MM.1S (cell line): Measurements from ENCODE around the gene AGBL1.

ENCODE experiments used
- DNase-seq: peaks from one replicate; pipeline ENCODE4 v3.0.0-alpha.2; 2015
- H2AFZ ChIP-seq: fragments of 300-600 bp; sonication (generic); 2 replicates; pipeline ENCODE4 v1.6.0; 2016; ENCODE audit warnings: antibody characterized with exemption, low read length
- H3F3A ChIP-seq: fragments of 300-600 bp; sonication (generic); 2 replicates; pipeline ENCODE4 v1.6.1; 2016; ENCODE audit warnings: mild to moderate bottlenecking, antibody characterized with exemption, low read length, moderate library complexity, mixed read lengths; ENCODE audit not compliant: insufficient read depth
- H3K27ac ChIP-seq: fragments of 300-600 bp; sonication (generic); 2 replicates; pipeline ENCODE4 v1.5.1; 2016; ENCODE audit warnings: mild to moderate bottlenecking, low read length
- H3K27me3 ChIP-seq: fragments of 300-600 bp; sonication (generic); replicated peaks from 2 replicates; pipeline ENCODE4 v1.6.0; 2016; ENCODE audit warnings: low read length; ENCODE audit not compliant: insufficient read depth
- H3K36me3 ChIP-seq: fragments of 300-600 bp; sonication (generic); replicated peaks from 2 replicates; pipeline ENCODE4 v1.6.1; 2016; ENCODE audit warnings: mild to moderate bottlenecking, low read length, mixed read lengths; ENCODE audit not compliant: insufficient read depth
- H3K4me1 ChIP-seq: fragments of 300-600 bp; sonication (generic); 2 replicates; pipeline ENCODE4 v1.6.1; 2016; ENCODE audit warnings: low read length, mixed read lengths
- H3K4me2 ChIP-seq: fragments of 300-600 bp; sonication (generic); 2 replicates; pipeline ENCODE4 v1.6.0; 2016; ENCODE audit warnings: low read depth, low read length
- H3K4me3 ChIP-seq: fragments of 300-600 bp; sonication (generic); 2 replicates; pipeline ENCODE4 v1.5.1; 2016; ENCODE audit warnings: low read length, mixed read lengths
- H3K79me2 ChIP-seq: fragments of 300-600 bp; sonication (generic); 2 replicates; pipeline ENCODE4 v1.6.1; 2016; ENCODE audit warnings: mixed run types, low read length, mixed read lengths
- H3K9ac ChIP-seq: fragments of 300-600 bp; sonication (generic); 2 replicates; pipeline ENCODE4 v1.6.1; 2016; ENCODE audit warnings: low read length, mixed read lengths
- H3K9me2 ChIP-seq: fragments of 300-600 bp; sonication (generic); replicated peaks from 2 replicates; pipeline ENCODE4 v1.6.1; 2016; ENCODE audit warnings: mild to moderate bottlenecking, low read length, mixed read lengths; ENCODE audit not compliant: insufficient read depth
- H3K9me3 ChIP-seq: fragments of 300-600 bp; sonication (generic); replicated peaks from 2 replicates; pipeline ENCODE4 v1.6.1; 2016; ENCODE audit warnings: mild to moderate bottlenecking, low read length, mixed read lengths; ENCODE audit not compliant: insufficient read depth
- H4K20me1 ChIP-seq: fragments of 300-600 bp; sonication (generic); 2 replicates; pipeline ENCODE4 v1.6.1; 2016; ENCODE audit warnings: mild to moderate bottlenecking, low read length, moderate library complexity, mixed read lengths; ENCODE audit not compliant: insufficient read depth
- EZH2 ChIP-seq: fragments of 300-600 bp; sonication (generic); optimal IDR thresholded peaks from 2 replicates; pipeline ENCODE3; 2017; ENCODE audit warnings: low read depth, mild to moderate bottlenecking, antibody characterized with exemption, low read length, mixed read lengths
- EZH2phosphoT487 ChIP-seq: fragments of 300-600 bp; sonication (generic); IDR thresholded peaks from 2 replicates; pipeline ENCODE4 v1.6.1; 2018; ENCODE audit warnings: antibody characterized with exemption, low read length
- TF ChIP-seq, protein P1 (sequence below): fragments of 300-600 bp; sonication (generic); IDR thresholded peaks from 2 replicates; pipeline ENCODE4 v1.5.1; 2016; ENCODE audit warnings: antibody characterized with exemption, low read length, mixed read lengths

AGBL1 gene

DNA sequence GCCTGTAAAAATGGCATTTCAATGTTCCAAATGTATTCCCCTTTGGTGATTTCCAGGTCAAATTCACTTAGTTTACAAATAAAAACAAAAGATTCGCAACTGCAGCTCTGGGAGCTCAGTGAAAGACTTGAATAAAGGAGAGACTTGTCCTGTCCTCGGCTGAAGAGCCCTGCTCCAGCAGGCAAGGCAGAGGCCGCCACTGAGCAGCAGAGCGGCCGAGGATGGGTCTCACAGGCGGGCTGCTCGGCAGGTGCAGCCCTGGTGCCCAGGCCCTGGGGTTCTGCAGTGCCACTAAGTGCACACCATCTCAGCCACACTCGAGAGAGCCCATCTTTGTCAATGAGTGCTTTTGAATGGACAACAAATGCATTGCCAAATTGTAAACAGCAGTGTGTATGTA is 856.2 kb downstream of the AGBL1 start:
- TF ChIP-seq EZH2phosphoT487: no peak
- no peak for TF ChIP-seq EZH2
- TF ChIP-seq, protein P1, sequence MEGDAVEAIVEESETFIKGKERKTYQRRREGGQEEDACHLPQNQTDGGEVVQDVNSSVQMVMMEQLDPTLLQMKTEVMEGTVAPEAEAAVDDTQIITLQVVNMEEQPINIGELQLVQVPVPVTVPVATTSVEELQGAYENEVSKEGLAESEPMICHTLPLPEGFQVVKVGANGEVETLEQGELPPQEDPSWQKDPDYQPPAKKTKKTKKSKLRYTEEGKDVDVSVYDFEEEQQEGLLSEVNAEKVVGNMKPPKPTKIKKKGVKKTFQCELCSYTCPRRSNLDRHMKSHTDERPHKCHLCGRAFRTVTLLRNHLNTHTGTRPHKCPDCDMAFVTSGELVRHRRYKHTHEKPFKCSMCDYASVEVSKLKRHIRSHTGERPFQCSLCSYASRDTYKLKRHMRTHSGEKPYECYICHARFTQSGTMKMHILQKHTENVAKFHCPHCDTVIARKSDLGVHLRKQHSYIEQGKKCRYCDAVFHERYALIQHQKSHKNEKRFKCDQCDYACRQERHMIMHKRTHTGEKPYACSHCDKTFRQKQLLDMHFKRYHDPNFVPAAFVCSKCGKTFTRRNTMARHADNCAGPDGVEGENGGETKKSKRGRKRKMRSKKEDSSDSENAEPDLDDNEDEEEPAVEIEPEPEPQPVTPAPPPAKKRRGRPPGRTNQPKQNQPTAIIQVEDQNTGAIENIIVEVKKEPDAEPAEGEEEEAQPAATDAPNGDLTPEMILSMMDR: no peak
- Histone ChIP-seq H3K79me2 (no peaks in the 10 kb centered on the region), H3K4me2 (no peak overlapping the region), H3K36me3 (no peaks in the 10 kb centered on the region), H3K27ac (no peak overlapping the region), H3K9me3 (no peaks in the 10 kb centered on the region), H4K20me1 (no peaks in the 10 kb centered on the region), H3K9ac (no peak overlapping the region), H3K4me1 (no peaks in the 10 kb centered on the region), H3K4me3 (no peak overlapping the region), H2AFZ (no peak overlapping the region), H3K9me2 (no peaks in the 10 kb centered on the region), H3K27me3 (no peaks in the 10 kb centered on the region), H3F3A (no peaks in the 10 kb centered on the region)
- no peak for DNase-seq

DNA sequence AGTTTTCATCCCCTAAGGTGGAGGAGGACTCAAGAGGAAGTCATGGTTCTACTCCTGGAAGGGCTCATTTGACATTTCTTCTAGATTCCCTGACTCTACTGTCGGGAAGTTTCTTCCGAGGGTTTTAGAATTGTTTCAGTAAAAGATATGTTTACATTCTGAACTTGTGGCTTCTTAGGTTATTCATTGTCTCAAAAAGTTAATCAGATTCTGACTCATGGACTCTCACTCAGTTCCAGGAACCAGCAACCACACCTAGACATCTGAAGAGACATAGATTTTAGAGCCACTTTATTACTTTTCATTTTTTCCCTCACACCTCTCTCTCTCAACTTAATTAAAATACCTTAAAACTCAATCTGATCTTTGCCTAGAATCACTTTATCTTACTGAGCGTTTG is 862.6 kb downstream of the AGBL1 start:
- H3K4me2 ChIP-seq: no peak overlapping the region
- TF ChIP-seq, protein P1: no peak
- TF ChIP-seq EZH2: no peak
- no peak for TF ChIP-seq EZH2phosphoT487
- no peaks in the 10 kb centered on the region for H3K36me3 ChIP-seq
- no peaks in the 10 kb centered on the region for H3F3A ChIP-seq
- no peak overlapping the region for H3K27ac ChIP-seq
- no peak overlapping the region for H3K4me3 ChIP-seq
- H3K27me3 ChIP-seq: no peaks in the 10 kb centered on the region
- no peaks in the 10 kb centered on the region for H3K79me2 ChIP-seq
- no peaks in the 10 kb centered on the region for H3K9me2 ChIP-seq
- H4K20me1 ChIP-seq: no peaks in the 10 kb centered on the region
- no peak for DNase-seq
- no peak overlapping the region for H2AFZ ChIP-seq
- no peaks in the 10 kb centered on the region for H3K4me1 ChIP-seq
- no peak overlapping the region for H3K9ac ChIP-seq
- no peaks in the 10 kb centered on the region for H3K9me3 ChIP-seq

DNA sequence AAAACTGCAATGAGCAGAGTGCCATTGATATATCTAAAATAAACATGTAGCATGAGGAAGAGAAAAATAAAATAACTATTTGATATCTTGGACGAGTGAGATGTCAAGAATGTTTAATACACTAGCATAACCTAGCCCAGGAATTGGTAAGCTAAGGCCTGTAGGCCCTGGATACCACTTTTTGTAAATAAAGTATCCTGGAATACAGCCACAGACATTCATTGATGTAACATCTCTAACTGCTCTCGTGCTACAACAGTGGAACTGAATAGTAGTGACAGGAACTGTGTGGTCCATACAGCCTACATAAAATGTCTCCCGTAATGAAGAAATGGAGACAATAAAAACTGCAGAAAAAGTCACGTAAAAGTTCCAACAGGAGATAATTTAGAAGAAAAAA is 869.0 kb downstream of the AGBL1 start:
- no peak for TF ChIP-seq EZH2
- no peak for TF ChIP-seq EZH2phosphoT487
- TF ChIP-seq, protein P1: no peak
- no peaks in the 10 kb centered on the region for H3K36me3 ChIP-seq
- no peaks in the 10 kb centered on the region for H3K79me2 ChIP-seq
- H3K4me2 ChIP-seq: no peak overlapping the region
- no peaks in the 10 kb centered on the region for H3K9me2 ChIP-seq
- no peak overlapping the region for H3K9ac ChIP-seq
- no peaks in the 10 kb centered on the region for H3F3A ChIP-seq
- H4K20me1 ChIP-seq: no peaks in the 10 kb centered on the region
- no peak overlapping the region for H2AFZ ChIP-seq
- no peaks in the 10 kb centered on the region for H3K4me1 ChIP-seq
- no peaks in the 10 kb centered on the region for H3K9me3 ChIP-seq
- DNase-seq: no peak
- no peak overlapping the region for H3K27ac ChIP-seq
- H3K27me3 ChIP-seq: no peaks in the 10 kb centered on the region
- H3K4me3 ChIP-seq: no peak overlapping the region
